AG04450 (cell line): Measurements from ENCODE around the gene RNF207. TPM values are rescaled to one million over a fixed set of nuclear protein-coding genes. Genes with fewer than 3 reads are reported as not detected.
A peak's percentile ranks its signal among the peaks of the same experiment; 100 is the strongest.

Experiments
- CTCF ChIA-PET: fragments of 300-600, 350-600 bp; formaldehyde crosslinking; extraction: SDS; loops from one replicate; lab custom pipeline; 2022; ENCODE audit warnings: antibody characterized with exemption, inconsistent platforms; lab: Charles Lee
- POLR2A ChIA-PET: fragments of 350-600 bp; formaldehyde crosslinking; extraction: SDS; loops from one replicate; lab custom pipeline; 2021; ENCODE audit warnings: antibody characterized with exemption, inconsistent platforms; lab: Yijun Ruan, JAX
- DNase-seq: peaks from one replicate; pipeline ENCODE4 v3.0.0-alpha.2; 2011; ENCODE audit warnings: low read depth, low spot score
- H3K27ac ChIP-seq: one replicate; pipeline ENCODE4 v1.5.1; 2012; ENCODE audit warnings: low read depth, low read length, control low read depth
- H3K27me3 ChIP-seq: one replicate; pipeline ENCODE4 v1.6.0; 2012; ENCODE audit warnings: low read length; ENCODE audit not compliant: control insufficient read depth, insufficient read depth
- H3K4me3 ChIP-seq: 2 replicates; pipeline ENCODE4 v1.5.1; 2011; ENCODE audit warnings: mild to moderate bottlenecking, low read depth, low read length, control low read depth
- H3K9me3 ChIP-seq: 2 replicates; pipeline ENCODE4 v1.5.1; 2012; ENCODE audit warnings: low read length; ENCODE audit not compliant: control insufficient read depth, insufficient read depth
- polyA plus RNA-seq: library from polyadenylated mRNA; depleted of rRNA; stranded (reverse); fragments of >200 nt; gene quantifications from 2 replicates; pipeline ENCODE4 v1.2.3, GENCODE V29; 2011
- TF ChIP-seq, protein P1 (sequence below): IDR thresholded peaks from 2 replicates; pipeline ENCODE4 v1.5.1; 2011; ENCODE audit warnings: low read depth, low read length, control low read depth, inconsistent platforms

The RNF207 gene
- polyA plus RNA-seq, 1 experiment: 7.2 TPM

DNA sequence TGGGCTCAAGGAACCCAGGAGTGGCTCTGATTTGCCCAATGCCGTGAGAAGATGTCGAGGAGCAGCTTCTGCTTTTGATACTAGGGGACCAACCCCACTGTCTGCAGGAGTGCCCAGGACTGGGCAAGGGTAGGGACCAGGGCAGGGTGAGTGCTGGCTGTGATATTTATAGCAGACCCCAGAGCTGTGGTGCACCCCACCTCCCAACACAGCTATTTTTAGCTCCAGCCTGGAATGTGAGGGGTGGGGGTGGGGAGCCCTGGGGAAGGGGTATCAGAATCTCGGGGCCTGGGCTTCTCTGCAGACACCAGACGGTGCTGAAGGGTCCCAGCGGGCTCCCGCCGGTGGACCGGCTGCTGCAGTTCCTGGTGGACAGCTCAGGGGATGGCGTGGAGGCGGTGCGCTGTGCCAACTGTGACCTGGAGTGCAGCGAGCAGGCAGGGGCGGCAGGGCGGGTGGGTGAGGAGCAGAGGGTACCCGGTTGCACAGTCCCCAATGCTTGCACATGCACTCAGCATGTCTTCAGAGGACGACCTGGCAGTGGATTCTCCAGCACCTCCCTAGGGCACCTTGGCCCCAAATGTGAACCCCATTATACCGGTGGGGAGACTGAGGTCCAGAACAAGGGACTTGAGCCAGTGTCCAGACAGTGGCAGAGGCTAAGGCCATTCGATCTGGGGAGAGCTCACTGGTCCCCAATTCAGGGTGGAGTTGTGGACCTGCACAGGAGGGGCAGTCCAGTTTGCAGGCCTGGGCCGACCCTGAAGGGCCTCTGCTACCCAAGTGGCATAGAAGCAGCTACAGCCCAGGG, 1.4 kb downstream of the RNF207 start:
- Histone ChIP-seq H3K27ac (no peak overlapping the region), H3K9me3 (no peaks in the 10 kb centered on the region; the same call in 1 of the 2 replicates), H3K27me3 (no peaks in the 10 kb centered on the region), H3K4me3 (peak overlapping the region; percentile 58)
- TF ChIP-seq, protein P1, sequence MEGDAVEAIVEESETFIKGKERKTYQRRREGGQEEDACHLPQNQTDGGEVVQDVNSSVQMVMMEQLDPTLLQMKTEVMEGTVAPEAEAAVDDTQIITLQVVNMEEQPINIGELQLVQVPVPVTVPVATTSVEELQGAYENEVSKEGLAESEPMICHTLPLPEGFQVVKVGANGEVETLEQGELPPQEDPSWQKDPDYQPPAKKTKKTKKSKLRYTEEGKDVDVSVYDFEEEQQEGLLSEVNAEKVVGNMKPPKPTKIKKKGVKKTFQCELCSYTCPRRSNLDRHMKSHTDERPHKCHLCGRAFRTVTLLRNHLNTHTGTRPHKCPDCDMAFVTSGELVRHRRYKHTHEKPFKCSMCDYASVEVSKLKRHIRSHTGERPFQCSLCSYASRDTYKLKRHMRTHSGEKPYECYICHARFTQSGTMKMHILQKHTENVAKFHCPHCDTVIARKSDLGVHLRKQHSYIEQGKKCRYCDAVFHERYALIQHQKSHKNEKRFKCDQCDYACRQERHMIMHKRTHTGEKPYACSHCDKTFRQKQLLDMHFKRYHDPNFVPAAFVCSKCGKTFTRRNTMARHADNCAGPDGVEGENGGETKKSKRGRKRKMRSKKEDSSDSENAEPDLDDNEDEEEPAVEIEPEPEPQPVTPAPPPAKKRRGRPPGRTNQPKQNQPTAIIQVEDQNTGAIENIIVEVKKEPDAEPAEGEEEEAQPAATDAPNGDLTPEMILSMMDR: no peak
- ChIA-PET CTCF (interaction anchor here (0.6 to 2.4 kb wide), 3 partner anchors 8 to 690 kb away, joined by 3 to 9 read pairs (median 4); no protein-coding TSS in a partner anchor), POLR2A (interaction anchor here (0.6 to 0.7 kb wide), 2 partner anchors 56 to 259 kb away, joined by 3 read pairs; no protein-coding TSS in a partner anchor)
- no peak for DNase-seq

DNA sequence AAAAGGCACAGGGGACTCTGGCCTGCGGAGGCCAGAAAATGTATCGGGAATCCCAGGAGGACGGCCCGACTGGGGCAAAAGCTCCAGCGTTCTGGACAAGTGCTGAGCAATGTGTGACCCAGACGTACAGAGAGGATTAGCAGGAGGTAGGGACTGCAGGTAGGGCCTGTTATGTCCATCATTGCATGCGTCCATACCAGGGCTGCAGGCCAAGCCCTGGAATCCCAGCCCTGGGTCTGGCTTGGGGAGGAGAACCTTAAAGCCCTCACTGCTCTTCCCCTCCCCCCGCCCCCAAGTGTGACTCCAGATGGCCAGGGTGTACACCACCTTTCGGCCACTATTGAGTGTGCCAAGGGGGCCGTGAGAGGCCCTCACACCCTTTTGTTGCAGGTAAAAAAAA, 2.0 kb downstream of the RNF207 start:
- ChIA-PET POLR2A (no interaction called here), CTCF (interaction anchor here (2.4 kb wide), 1 partner anchor 38 kb away, joined by 9 read pairs; no protein-coding TSS in a partner anchor)
- no peaks in the 10 kb centered on the region for H3K27me3 ChIP-seq
- DNase-seq: no peak
- TF ChIP-seq, protein P1: no peak
- no peak overlapping the region for H3K27ac ChIP-seq
- H3K9me3 ChIP-seq: no peaks in the 10 kb centered on the region; the same call in 1 of the 2 replicates
- no peak overlapping the region for H3K4me3 ChIP-seq

DNA sequence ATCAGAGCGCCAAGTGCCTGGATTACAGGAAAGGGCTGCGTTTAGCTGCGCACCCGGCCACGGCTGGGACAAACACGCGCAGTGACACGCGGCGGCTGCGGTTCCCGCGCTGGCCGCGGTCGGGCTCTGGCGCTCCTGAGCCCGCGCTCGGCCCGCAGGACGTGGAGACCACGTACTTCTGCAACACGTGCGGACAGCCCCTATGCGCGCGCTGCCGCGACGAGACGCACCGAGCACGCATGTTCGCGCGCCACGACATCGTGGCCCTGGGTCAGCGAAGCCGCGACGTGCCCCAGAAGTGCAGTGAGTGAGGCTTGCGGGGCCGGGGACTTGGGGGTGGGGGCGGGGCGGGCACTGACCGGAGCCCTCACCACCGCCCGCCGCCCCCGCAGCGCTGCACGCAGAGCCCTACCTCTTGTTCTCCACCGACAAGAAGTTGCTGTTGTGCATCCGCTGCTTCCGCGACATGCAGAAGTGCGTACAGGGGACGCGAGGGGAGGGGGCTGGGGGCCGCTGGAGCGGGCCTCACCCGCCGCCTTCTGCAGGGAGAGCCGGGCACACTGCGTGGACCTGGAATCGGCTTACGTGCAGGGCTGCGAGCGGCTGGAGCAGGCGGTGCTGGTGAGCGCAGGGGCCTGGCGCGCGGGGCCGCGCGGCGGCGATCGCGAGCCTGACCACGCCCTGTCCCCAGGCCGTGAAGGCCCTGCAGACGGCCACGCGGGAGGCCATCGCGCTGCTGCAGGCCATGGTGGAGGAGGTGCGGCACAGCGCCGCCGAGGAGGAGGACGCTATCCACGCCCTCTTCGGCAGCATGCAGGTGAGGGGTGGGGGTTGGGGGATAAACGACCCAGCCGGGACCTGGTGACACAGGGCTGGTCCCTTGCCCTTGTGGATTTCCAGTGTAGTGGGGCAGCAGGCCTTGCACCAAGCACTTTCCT, 3.1 kb downstream of the RNF207 start:
- Histone ChIP-seq H3K27me3 (no peaks in the 10 kb centered on the region), H3K27ac (no peak overlapping the region), H3K4me3 (peak overlapping the region; percentile 48), H3K9me3 (no peaks in the 10 kb centered on the region; the same call in 1 of the 2 replicates)
- POLR2A ChIA-PET: no interaction called here
- CTCF ChIA-PET: interaction anchor here (0.6 to 1.0 kb wide), 3 partner anchors 10 to 189 kb away, joined by 3 to 6 read pairs (median 3); no protein-coding TSS in a partner anchor
- DNase-seq: no peak
- TF ChIP-seq, protein P1: peak; percentile 54

DNA sequence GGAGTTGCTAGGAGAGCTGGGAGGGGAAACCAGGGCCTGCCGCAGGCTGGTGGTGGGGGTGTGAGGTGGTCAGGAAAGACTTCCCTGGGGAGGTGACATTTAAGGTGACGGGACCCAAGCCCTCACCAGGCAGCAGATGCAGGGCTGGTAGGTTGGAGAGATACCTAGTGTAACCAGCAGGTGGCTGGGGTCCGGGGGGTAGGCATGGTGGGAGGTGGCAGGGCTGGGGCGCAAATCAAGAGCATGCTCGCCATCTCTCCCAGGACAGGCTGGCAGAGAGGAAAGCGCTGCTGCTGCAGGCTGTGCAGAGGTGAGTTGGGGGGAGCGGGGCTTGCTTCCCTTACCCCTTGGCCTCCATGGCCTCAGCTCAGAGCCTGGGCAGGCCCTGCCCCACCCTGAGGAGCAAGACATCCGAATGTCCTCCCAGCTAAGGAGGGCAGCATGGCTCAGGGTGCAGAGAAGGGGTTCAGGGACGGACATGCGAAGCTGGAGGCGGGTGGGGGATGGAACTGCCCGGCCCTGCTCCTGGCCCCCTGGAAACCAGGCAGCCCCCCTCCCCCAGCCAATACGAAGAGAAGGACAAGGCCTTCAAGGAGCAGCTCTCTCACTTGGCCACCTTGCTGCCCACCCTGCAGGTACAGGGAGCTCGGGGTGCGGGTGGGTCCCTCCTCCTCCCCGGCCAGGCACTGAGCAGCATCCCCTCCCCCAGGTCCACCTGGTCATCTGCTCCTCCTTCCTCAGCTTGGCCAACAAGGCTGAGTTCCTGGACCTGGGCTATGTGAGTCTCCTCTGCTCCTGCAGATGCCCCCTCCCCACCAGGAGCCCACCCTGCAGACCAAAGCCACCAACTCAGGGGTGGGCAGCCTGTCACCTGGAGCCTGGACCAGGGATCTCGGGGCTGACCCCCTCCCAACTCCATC, 4.0 kb downstream of the RNF207 start:
- ChIA-PET CTCF (interaction anchor here (1.0 kb wide), 1 partner anchor 9 kb away, joined by 3 read pairs; no protein-coding TSS in a partner anchor), POLR2A (no interaction called here)
- TF ChIP-seq, protein P1: peak; percentile 28
- H3K4me3 ChIP-seq: peak overlapping the region; percentile 48; the same call in 1 of the 2 replicates
- DNase-seq: no peak
- H3K27ac ChIP-seq: no peak overlapping the region
- no peaks in the 10 kb centered on the region; the same call in 1 of the 2 replicates for H3K9me3 ChIP-seq
- H3K27me3 ChIP-seq: no peaks in the 10 kb centered on the region
